Hepatocyte (in vitro differentiated cells): ENCODE results near the gene SIMC1.
"Not testable (repeated sequence)": the region's sequence is repeated elsewhere in the genome, so short reads cannot be mapped to it uniquely, and the experiment has no call there.

Experiments
- EZH2 ChIP-seq: fragments of 200-600 bp; sonication (generic); IDR thresholded peaks from 2 replicates; pipeline ENCODE4 v1.6.1; 2016; ENCODE audit warnings: antibody characterized with exemption, mild to moderate bottlenecking, borderline replicate concordance
- EZH2phosphoT487 ChIP-seq: fragments of 200-600 bp; sonication (generic); IDR thresholded peaks from one replicate; pipeline ENCODE4 v1.6.1; 2018; ENCODE audit warnings: antibody characterized with exemption, mild to moderate bottlenecking, low read depth, moderate library complexity; ENCODE audit not compliant: unreplicated experiment, severe bottlenecking
- TF ChIP-seq, protein P1 (sequence below): fragments of 200-600 bp; sonication (generic); IDR thresholded peaks from 2 replicates; pipeline ENCODE4 v1.5.1; 2016; ENCODE audit warnings: antibody characterized with exemption, mild to moderate bottlenecking; ENCODE audit not compliant: poor library complexity

- TF ChIP-seq, protein P1, sequence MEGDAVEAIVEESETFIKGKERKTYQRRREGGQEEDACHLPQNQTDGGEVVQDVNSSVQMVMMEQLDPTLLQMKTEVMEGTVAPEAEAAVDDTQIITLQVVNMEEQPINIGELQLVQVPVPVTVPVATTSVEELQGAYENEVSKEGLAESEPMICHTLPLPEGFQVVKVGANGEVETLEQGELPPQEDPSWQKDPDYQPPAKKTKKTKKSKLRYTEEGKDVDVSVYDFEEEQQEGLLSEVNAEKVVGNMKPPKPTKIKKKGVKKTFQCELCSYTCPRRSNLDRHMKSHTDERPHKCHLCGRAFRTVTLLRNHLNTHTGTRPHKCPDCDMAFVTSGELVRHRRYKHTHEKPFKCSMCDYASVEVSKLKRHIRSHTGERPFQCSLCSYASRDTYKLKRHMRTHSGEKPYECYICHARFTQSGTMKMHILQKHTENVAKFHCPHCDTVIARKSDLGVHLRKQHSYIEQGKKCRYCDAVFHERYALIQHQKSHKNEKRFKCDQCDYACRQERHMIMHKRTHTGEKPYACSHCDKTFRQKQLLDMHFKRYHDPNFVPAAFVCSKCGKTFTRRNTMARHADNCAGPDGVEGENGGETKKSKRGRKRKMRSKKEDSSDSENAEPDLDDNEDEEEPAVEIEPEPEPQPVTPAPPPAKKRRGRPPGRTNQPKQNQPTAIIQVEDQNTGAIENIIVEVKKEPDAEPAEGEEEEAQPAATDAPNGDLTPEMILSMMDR: not testable (repeated sequence)
- TF ChIP-seq EZH2, EZH2phosphoT487: not testable (repeated sequence)
Measured at GRCh38 chr5:176217188-176217729, 21.0 kb upstream of the SIMC1 start.
